ENCODE results near the gene PRDM7.
"Not testable (repeated sequence)": the region's sequence is repeated elsewhere in the genome, so short reads cannot be mapped to it uniquely, and the experiment has no call there.

PRDM7 gene

GRCh38 chr16:90077240-90077756 lies at the start of gene PRDM7:
Gene PRDM7 (minus strand): TSS chr16:90077331. CDS start chr16:90075910, 1,421 bp downstream.
- DNase-seq = peak; percentile 93

GRCh38 chr16:90121846-90122245 lies 44.7 kb upstream of the PRDM7 start:
- not testable (repeated sequence) for DNase-seq

GRCh38 chr16:90107617-90108016 lies 30.5 kb upstream of the PRDM7 start:
- DNase-seq = not testable (repeated sequence)

GRCh38 chr16:90107060-90107459 lies 29.9 kb upstream of the PRDM7 start:
- DNase-seq = not testable (repeated sequence)

GRCh38 chr16:90106271-90106670 lies 29.1 kb upstream of the PRDM7 start:
- not testable (repeated sequence) for DNase-seq

GRCh38 chr16:90104725-90105124 lies 27.6 kb upstream of the PRDM7 start:
- not testable (repeated sequence) for DNase-seq

GRCh38 chr16:90102086-90102884 lies 25.2 kb upstream of the PRDM7 start:
- DNase-seq = not testable (repeated sequence)

GRCh38 chr16:90101332-90101731 lies 24.2 kb upstream of the PRDM7 start:
- DNase-seq = not testable (repeated sequence)

GRCh38 chr16:90100790-90101189 lies 23.7 kb upstream of the PRDM7 start:
- not testable (repeated sequence) for DNase-seq

- peak; percentile 1 for DNase-seq
These were observed 23.1 kb upstream of the PRDM7 start for GRCh38 chr16:90100229-90100628.

GRCh38 chr16:90098936-90099335 lies 21.8 kb upstream of the PRDM7 start:
- peak; percentile 13 for DNase-seq

GRCh38 chr16:90097010-90097684 lies 20.0 kb upstream of the PRDM7 start:
- DNase-seq = not testable (repeated sequence)

- not testable (repeated sequence) for DNase-seq
These were observed 17.7 kb upstream of the PRDM7 start for GRCh38 chr16:90094791-90095190.

GRCh38 chr16:90094296-90094695 lies 17.2 kb upstream of the PRDM7 start:
- DNase-seq = not testable (repeated sequence)

GRCh38 chr16:90093799-90094198 lies 16.7 kb upstream of the PRDM7 start:
- not testable (repeated sequence) for DNase-seq

GRCh38 chr16:90092781-90093180 lies 15.7 kb upstream of the PRDM7 start:
- DNase-seq = not testable (repeated sequence)

- DNase-seq = no peak
These were observed 7.3 kb upstream of the PRDM7 start for GRCh38 chr16:90084215-90084950.

- DNase-seq = no peak
These were observed 6.0 kb upstream of the PRDM7 start for GRCh38 chr16:90083139-90083538.

- DNase-seq = no peak
These were observed 4.5 kb upstream of the PRDM7 start for GRCh38 chr16:90081606-90081970.

- peak; percentile 80 for DNase-seq
These were observed 1.4 kb upstream of the PRDM7 start for GRCh38 chr16:90078579-90078895.

GRCh38 chr16:90077757-90078578 lies 837 bp upstream of the PRDM7 start:
- DNase-seq = peak; percentile 63

- DNase-seq = no peak
These were observed 4.6 kb downstream of the PRDM7 start for GRCh38 chr16:90072442-90073105.
